22Rv1 (cell line): ENCODE results near the gene FGFR4.
"Not testable (repeated sequence)": the region's sequence is repeated elsewhere in the genome, so short reads cannot be mapped to it uniquely, and the experiment has no call there.

ENCODE experiments used
- H3K27ac ChIP-seq: fragments of 450-650 bp; 2 replicates; pipeline ENCODE4 v1.5.1; 2017
- CTCF ChIP-seq: fragments of 450-650 bp; IDR thresholded peaks from 2 replicates; pipeline ENCODE4 v1.5.1; 2017; ENCODE audit warnings: mild to moderate bottlenecking
- ZFX ChIP-seq: fragments of 450-650 bp; IDR thresholded peaks from 2 replicates; pipeline ENCODE4 v1.6.1; 2017; ENCODE audit warnings: antibody characterized with exemption, borderline replicate concordance

Gene FGFR4

GRCh38 chr5:177045631-177046030, 41.1 kb upstream of the FGFR4 start:
- TF ChIP-seq ZFX (no peak), CTCF (no peak)

GRCh38 chr5:177048531-177048930, 38.2 kb upstream of the FGFR4 start:
- not testable (repeated sequence) for H3K27ac ChIP-seq

More at GRCh38 chr5:177045631-177046030, 41.1 kb upstream of the FGFR4 start:
- H3K27ac ChIP-seq = no peak overlapping the region

- H3K27ac ChIP-seq = no peak overlapping the region
- TF ChIP-seq ZFX (no peak), CTCF (no peak)
Observed at GRCh38 chr5:177049285-177049684, 37.4 kb upstream of the FGFR4 start.

GRCh38 chr5:177064500-177065277, 22.0 kb upstream of the FGFR4 start:
- no peak overlapping the region for H3K27ac ChIP-seq
- no peak for TF ChIP-seq CTCF
- TF ChIP-seq ZFX = no peak

- H3K27ac ChIP-seq = no peak overlapping the region
- TF ChIP-seq ZFX (no peak), CTCF (no peak)
Observed at GRCh38 chr5:177065491-177065890, 21.2 kb upstream of the FGFR4 start.

- H3K27ac ChIP-seq = no peak overlapping the region
- TF ChIP-seq CTCF = no peak
- no peak for TF ChIP-seq ZFX
Observed at GRCh38 chr5:177066224-177066623, 20.5 kb upstream of the FGFR4 start.

- TF ChIP-seq ZFX (no peak), CTCF (no peak)
- H3K27ac ChIP-seq = no peak overlapping the region
Observed at GRCh38 chr5:177067503-177067902, 19.2 kb upstream of the FGFR4 start.
